Activated CD8-positive, alpha-beta T cell treated with anti-CD3 and anti-CD28 coated beads for 36 hours (primary cell): ENCODE results near the gene SMIM44. TPM values are rescaled to one million over a fixed set of nuclear protein-coding genes. Genes with fewer than 3 reads are reported as not detected.

Experiments used
- ATAC-seq: fragments of 200-7000 bp; cut with Tn5 transposase; one replicate; pipeline ENCODE4 v1.10.0; 2021; ENCODE audit warnings: mild to moderate bottlenecking, moderate library complexity
- CTCF ChIA-PET: fragments of 350-600 bp; sonication (Branson Sonifier 250); formaldehyde crosslinking; loops from one replicate; lab custom pipeline; 2021; ENCODE audit warnings: antibody characterized with exemption; lab: Charles Lee
- POLR2A ChIA-PET: fragments of 350-600 bp; sonication (Branson Sonifier 250); formaldehyde crosslinking; loops from one replicate; lab custom pipeline; 2021; ENCODE audit warnings: antibody characterized with exemption; lab: Charles Lee
- DNase-seq: peaks from one replicate; pipeline ENCODE4 v3.0.0-alpha.2; 2020
- H3K27ac Mint-ChIP-seq: one replicate; pipeline ENCODE4 v1.8.0; 2021; ENCODE audit warnings: mild to moderate bottlenecking, mixed read lengths
- H3K27me3 Mint-ChIP-seq: one replicate; pipeline ENCODE4 v1.8.0; 2021; ENCODE audit warnings: mixed read lengths
- H3K36me3 Mint-ChIP-seq: one replicate; pipeline ENCODE4 v1.8.0; 2021; ENCODE audit warnings: low read depth, mixed read lengths
- H3K4me1 Mint-ChIP-seq: one replicate; pipeline ENCODE4 v1.8.0; 2021; ENCODE audit warnings: low read depth, mixed read lengths
- H3K4me3 Mint-ChIP-seq: one replicate; pipeline ENCODE4 v1.8.0; 2021; ENCODE audit warnings: mild to moderate bottlenecking, moderate library complexity, mixed read lengths
- H3K9me3 Mint-ChIP-seq: one replicate; pipeline ENCODE4 v1.8.0; 2021; ENCODE audit warnings: mixed read lengths
- CTCF ChIP-seq: fragments of 200-600 bp; IDR thresholded peaks from one replicate; pipeline ENCODE4 v1.8.0; 2022; ENCODE audit warnings: antibody characterized with exemption, mild to moderate bottlenecking
- intact Hi-C: fragments of 100-400 bp; cut with micrococcal nuclease; formaldehyde crosslinking; loops from one replicate; pipeline ENCODE4 v1.10.0; 2022
- total RNA-seq, 2 experiments: library from RNA; stranded (reverse); gene quantifications; one replicate each; pipeline ENCODE4 v1.2.3, GENCODE V29; 2021

SMIM44 gene
- total RNA-seq, 2 experiments from 2014 or later, result not detected

- Mint-ChIP-seq H3K27ac (no peak overlapping the region), H3K9me3 (no peaks in the 10 kb centered on the region), H3K4me1 (peaks cover 16% of the 10 kb centered on the region), H3K36me3 (no peaks in the 10 kb centered on the region), H3K4me3 (no peak overlapping the region), H3K27me3 (no peaks in the 10 kb centered on the region)
- no peak for TF ChIP-seq CTCF
- ChIA-PET CTCF (interaction anchor here (3.3 to 4.3 kb wide), 2 partner anchors 8 to 177 kb away, joined by 16 to 18 read pairs; no protein-coding TSS in a partner anchor), POLR2A (interaction anchor here (0.9 kb wide), 1 partner anchor 13 kb away, joined by 3 read pairs; no protein-coding TSS in a partner anchor)
- intact Hi-C loops, result no loop called here
- ATAC-seq (no peak), DNase-seq (no peak)
These were observed 1.8 kb downstream of the SMIM44 start for GRCh38 chr19:3481241-3482090.

- TF ChIP-seq CTCF, result no peak
- DNase-seq, result no peak
- intact Hi-C loops, result no loop called here
- no peak for ATAC-seq
- Mint-ChIP-seq H3K4me1 (peaks cover 16% of the 10 kb centered on the region), H3K36me3 (no peaks in the 10 kb centered on the region), H3K9me3 (no peaks in the 10 kb centered on the region), H3K27me3 (no peaks in the 10 kb centered on the region), H3K27ac (no peak within 1 kb of the TSS), H3K4me3 (no peak within 1 kb of the TSS)
- ChIA-PET CTCF (interaction anchor here (1.9 to 4.3 kb wide), 3 partner anchors 8 to 176 kb away, joined by 11 to 18 read pairs (median 16); no protein-coding TSS in a partner anchor), POLR2A (interaction anchor here (1.5 to 1.6 kb wide), 2 partner anchors 14 to 142 kb away, joined by 3 to 6 read pairs; no protein-coding TSS in a partner anchor)
These were observed 2.7 kb downstream of the SMIM44 start, which contains the start of gene SMIM24 for GRCh38 chr19:3480383-3481091. Gene SMIM24, minus strand, starts transcription at chr19:3480525. Its CDS starts 62 bp downstream, at chr19:3480463.

- no peaks in the 10 kb centered on the region for H3K9me3 Mint-ChIP-seq
- no peak for TF ChIP-seq CTCF
- intact Hi-C loops, result no loop called here
- no peaks in the 10 kb centered on the region for H3K27me3 Mint-ChIP-seq
- ATAC-seq (peak; percentile 59), DNase-seq (peak; percentile 62)
- H3K4me1 Mint-ChIP-seq, result peaks cover 16% of the 10 kb centered on the region
- no peak overlapping the region for H3K4me3 Mint-ChIP-seq
- H3K27ac Mint-ChIP-seq, result no peak overlapping the region
- ChIA-PET CTCF (interaction anchor here (0.7 to 1.9 kb wide), 7 partner anchors 8 to 175 kb away, joined by 3 to 11 read pairs (median 4); partner anchors contain the start of gene DOHH), POLR2A (interaction anchor here (0.9 to 1.6 kb wide), 4 partner anchors 14 to 290 kb away, joined by 3 to 6 read pairs (median 3); partner anchors contain the start of gene DOHH)
- no peaks in the 10 kb centered on the region for H3K36me3 Mint-ChIP-seq
These were observed 3.4 kb downstream of the SMIM44 start for GRCh38 chr19:3479834-3480215.

DNA sequence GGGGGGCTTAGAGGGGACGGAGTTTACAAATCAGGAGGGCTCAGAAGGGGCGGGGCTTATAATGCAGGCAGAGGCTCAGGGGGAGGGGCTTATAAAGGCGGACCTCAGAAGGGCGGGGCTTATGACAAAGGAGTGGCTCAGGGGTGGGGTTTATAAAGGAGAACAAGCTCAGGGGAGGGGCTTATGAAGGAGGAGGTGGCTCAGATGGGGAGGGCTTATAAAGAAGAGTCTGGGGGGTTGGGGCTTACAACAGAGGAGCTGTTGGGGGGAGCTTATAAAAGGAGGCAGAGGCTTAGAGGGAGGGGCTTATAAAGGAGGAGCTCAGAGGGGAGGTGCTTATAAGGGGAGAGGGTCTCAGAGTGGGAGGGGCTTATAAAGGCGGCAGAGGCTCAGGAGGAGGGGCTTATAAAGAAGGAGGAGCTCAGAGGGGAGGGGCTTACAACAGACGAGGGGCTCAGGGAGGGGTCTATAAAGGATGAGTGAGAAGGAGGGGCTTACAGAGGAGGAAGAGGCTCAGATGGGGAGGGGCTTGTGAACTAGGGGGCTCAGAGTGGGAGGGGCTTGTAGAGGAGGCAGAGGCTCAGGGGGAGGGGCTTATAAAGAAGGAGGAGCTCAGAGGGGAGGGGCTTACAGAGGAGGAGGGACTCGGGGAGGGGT lies 3.9 kb downstream of the SMIM44 start:
- no peak for TF ChIP-seq CTCF
- intact Hi-C loops, result no loop called here
- H3K4me3 Mint-ChIP-seq, result no peak overlapping the region
- no peak overlapping the region for H3K27ac Mint-ChIP-seq
- H3K36me3 Mint-ChIP-seq, result no peaks in the 10 kb centered on the region
- CTCF ChIA-PET, result interaction anchor here (0.7 to 1.9 kb wide), 7 partner anchors 8 to 175 kb away, joined by 3 to 11 read pairs (median 4); partner anchors contain the start of gene DOHH
- DNase-seq (peak; percentile 84), ATAC-seq (peak; percentile 87)
- peaks cover 16% of the 10 kb centered on the region for H3K4me1 Mint-ChIP-seq
- POLR2A ChIA-PET, result interaction anchor here (0.6 to 1.6 kb wide), 5 partner anchors 15 to 290 kb away, joined by 3 to 6 read pairs (median 3); partner anchors contain the start of gene DOHH
- H3K27me3 Mint-ChIP-seq, result no peaks in the 10 kb centered on the region
- no peaks in the 10 kb centered on the region for H3K9me3 Mint-ChIP-seq
